SK-N-SH (cell line): ENCODE data around the gene ARFGAP1.

Experiments
- GABPA ChIP-seq: IDR thresholded peaks from 2 replicates; pipeline ENCODE4 v1.4.0; 2012; ENCODE audit warnings: low read depth, mild to moderate bottlenecking
- JUND ChIP-seq: IDR thresholded peaks from 2 replicates; pipeline ENCODE4 v1.4.0; 2012
- MXI1 ChIP-seq: IDR thresholded peaks from 2 replicates; pipeline ENCODE4 v1.6.1; 2012; ENCODE audit warnings: mild to moderate bottlenecking, low read depth, low read length, improper control_type of control experiment
- NRF1 ChIP-seq: IDR thresholded peaks from 2 replicates; pipeline ENCODE4 v1.6.1; 2012; ENCODE audit warnings: low read depth, mild to moderate bottlenecking, low read length
- POLR2AphosphoS5 ChIP-seq: IDR thresholded peaks from 2 replicates; pipeline ENCODE4 v1.6.1; 2012; ENCODE audit warnings: low read depth, low read length
- SIN3A ChIP-seq: IDR thresholded peaks from 2 replicates; pipeline ENCODE4 v1.6.1; 2012; ENCODE audit warnings: low read depth, mild to moderate bottlenecking, low read length, moderate library complexity, borderline replicate concordance
- SMC3 ChIP-seq: IDR thresholded peaks from 2 replicates; pipeline ENCODE4 v1.6.1; 2012; ENCODE audit warnings: low read depth, low read length, improper control_type of control experiment
- TAF1 ChIP-seq: IDR thresholded peaks from 2 replicates; pipeline ENCODE4 v1.6.1; 2012; ENCODE audit warnings: low read depth, mild to moderate bottlenecking, low read length, moderate library complexity, borderline replicate concordance
- TF ChIP-seq, protein P1 (sequence below): fragments of 200-600 bp; sonication (generic); IDR thresholded peaks from 2 replicates; pipeline ENCODE4 v1.6.1; 2017; ENCODE audit warnings: antibody characterized with exemption, mild to moderate bottlenecking, moderate library complexity
- TF ChIP-seq, protein P2 (sequence below): IDR thresholded peaks from 2 replicates; pipeline ENCODE4 v1.6.1; 2012; ENCODE audit warnings: mild to moderate bottlenecking, low read depth, low read length, moderate library complexity

DNA sequence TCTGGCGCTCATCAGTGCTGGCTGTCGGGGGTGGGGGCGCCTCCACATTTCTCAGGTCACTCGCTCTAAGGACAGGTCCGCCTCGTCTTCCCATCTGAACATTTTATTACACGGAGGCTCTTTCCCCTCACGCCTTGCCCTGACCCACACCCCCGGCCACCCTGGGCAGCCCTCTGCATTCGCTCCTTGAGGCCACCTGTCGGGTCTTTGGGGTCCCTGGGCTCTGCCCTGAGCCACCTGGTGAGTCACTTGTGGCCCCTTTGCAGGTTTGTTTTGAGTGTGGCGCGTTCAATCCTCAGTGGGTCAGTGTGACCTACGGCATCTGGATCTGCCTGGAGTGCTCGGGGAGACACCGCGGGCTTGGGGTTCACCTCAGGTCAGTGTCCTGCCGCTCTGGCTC is 3.2 kb downstream of the ARFGAP1 start:
- TF ChIP-seq SMC3 (no peak), JUND (no peak), TAF1 (no peak), GABPA (no peak), MXI1 (no peak), POLR2AphosphoS5 (no peak), NRF1 (no peak), SIN3A (no peak)
- TF ChIP-seq, protein P1, sequence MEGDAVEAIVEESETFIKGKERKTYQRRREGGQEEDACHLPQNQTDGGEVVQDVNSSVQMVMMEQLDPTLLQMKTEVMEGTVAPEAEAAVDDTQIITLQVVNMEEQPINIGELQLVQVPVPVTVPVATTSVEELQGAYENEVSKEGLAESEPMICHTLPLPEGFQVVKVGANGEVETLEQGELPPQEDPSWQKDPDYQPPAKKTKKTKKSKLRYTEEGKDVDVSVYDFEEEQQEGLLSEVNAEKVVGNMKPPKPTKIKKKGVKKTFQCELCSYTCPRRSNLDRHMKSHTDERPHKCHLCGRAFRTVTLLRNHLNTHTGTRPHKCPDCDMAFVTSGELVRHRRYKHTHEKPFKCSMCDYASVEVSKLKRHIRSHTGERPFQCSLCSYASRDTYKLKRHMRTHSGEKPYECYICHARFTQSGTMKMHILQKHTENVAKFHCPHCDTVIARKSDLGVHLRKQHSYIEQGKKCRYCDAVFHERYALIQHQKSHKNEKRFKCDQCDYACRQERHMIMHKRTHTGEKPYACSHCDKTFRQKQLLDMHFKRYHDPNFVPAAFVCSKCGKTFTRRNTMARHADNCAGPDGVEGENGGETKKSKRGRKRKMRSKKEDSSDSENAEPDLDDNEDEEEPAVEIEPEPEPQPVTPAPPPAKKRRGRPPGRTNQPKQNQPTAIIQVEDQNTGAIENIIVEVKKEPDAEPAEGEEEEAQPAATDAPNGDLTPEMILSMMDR = no peak
- TF ChIP-seq, protein P2, sequence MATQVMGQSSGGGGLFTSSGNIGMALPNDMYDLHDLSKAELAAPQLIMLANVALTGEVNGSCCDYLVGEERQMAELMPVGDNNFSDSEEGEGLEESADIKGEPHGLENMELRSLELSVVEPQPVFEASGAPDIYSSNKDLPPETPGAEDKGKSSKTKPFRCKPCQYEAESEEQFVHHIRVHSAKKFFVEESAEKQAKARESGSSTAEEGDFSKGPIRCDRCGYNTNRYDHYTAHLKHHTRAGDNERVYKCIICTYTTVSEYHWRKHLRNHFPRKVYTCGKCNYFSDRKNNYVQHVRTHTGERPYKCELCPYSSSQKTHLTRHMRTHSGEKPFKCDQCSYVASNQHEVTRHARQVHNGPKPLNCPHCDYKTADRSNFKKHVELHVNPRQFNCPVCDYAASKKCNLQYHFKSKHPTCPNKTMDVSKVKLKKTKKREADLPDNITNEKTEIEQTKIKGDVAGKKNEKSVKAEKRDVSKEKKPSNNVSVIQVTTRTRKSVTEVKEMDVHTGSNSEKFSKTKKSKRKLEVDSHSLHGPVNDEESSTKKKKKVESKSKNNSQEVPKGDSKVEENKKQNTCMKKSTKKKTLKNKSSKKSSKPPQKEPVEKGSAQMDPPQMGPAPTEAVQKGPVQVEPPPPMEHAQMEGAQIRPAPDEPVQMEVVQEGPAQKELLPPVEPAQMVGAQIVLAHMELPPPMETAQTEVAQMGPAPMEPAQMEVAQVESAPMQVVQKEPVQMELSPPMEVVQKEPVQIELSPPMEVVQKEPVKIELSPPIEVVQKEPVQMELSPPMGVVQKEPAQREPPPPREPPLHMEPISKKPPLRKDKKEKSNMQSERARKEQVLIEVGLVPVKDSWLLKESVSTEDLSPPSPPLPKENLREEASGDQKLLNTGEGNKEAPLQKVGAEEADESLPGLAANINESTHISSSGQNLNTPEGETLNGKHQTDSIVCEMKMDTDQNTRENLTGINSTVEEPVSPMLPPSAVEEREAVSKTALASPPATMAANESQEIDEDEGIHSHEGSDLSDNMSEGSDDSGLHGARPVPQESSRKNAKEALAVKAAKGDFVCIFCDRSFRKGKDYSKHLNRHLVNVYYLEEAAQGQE = no peak
